WERI-Rb-1 (cell line): ENCODE results near the gene ROBO2.

Experiments used
- DNase-seq: peaks from one replicate; pipeline ENCODE4 v3.0.0-alpha.2; 2020
- H3K27ac ChIP-seq: fragments of 250-450 bp; sonication (Bioruptor Pico); 2 replicates; pipeline ENCODE4 v1.5.1; 2020; ENCODE audit warnings: mild to moderate bottlenecking, moderate library complexity
- H3K27me3 ChIP-seq: fragments of 250-450 bp; sonication (Bioruptor Pico); 2 replicates; pipeline ENCODE4 v1.5.1; 2021; ENCODE audit warnings: mild to moderate bottlenecking, low read depth, moderate library complexity; ENCODE audit not compliant: insufficient read depth, severe bottlenecking
- H3K36me3 ChIP-seq: fragments of 250-450 bp; sonication (Bioruptor Pico); 2 replicates; pipeline ENCODE4 v1.5.1; 2020; ENCODE audit warnings: mild to moderate bottlenecking, moderate library complexity
- H3K4me3 ChIP-seq: 2 replicates; pipeline ENCODE4 v1.5.1; 2011; ENCODE audit warnings: low read depth, mild to moderate bottlenecking, control low read depth, low read length
- H3K9me3 ChIP-seq: fragments of 250-450 bp; sonication (Bioruptor Pico); 2 replicates; pipeline ENCODE4 v1.5.1; 2021; ENCODE audit warnings: mild to moderate bottlenecking, moderate library complexity; ENCODE audit not compliant: severe bottlenecking
- CTCF ChIP-seq: IDR thresholded peaks from 2 replicates; pipeline ENCODE4 v1.5.1; 2011; ENCODE audit warnings: low read depth, mild to moderate bottlenecking, control low read depth, inconsistent platforms, low read length

The ROBO2 gene

GRCh38 chr3:77586216-77586615, 546.3 kb downstream of the ROBO2 start:
- no peak for TF ChIP-seq CTCF
- H3K9me3 ChIP-seq = no peaks in the 10 kb centered on the region
- no peaks in the 10 kb centered on the region for H3K36me3 ChIP-seq
- DNase-seq = no peak
- H3K27me3 ChIP-seq = no peaks in the 10 kb centered on the region
- no peak overlapping the region for H3K27ac ChIP-seq
- H3K4me3 ChIP-seq = no peak overlapping the region

GRCh38 chr3:77588863-77589262, 549.0 kb downstream of the ROBO2 start:
- DNase-seq = no peak
- Histone ChIP-seq H3K36me3 (no peaks in the 10 kb centered on the region), H3K9me3 (no peaks in the 10 kb centered on the region), H3K4me3 (no peak overlapping the region), H3K27ac (no peak overlapping the region), H3K27me3 (no peaks in the 10 kb centered on the region)
- TF ChIP-seq CTCF = no peak

GRCh38 chr3:77590191-77590590, 550.3 kb downstream of the ROBO2 start:
- Histone ChIP-seq H3K27me3 (no peaks in the 10 kb centered on the region), H3K27ac (no peak overlapping the region), H3K4me3 (no peak overlapping the region), H3K36me3 (no peaks in the 10 kb centered on the region), H3K9me3 (no peaks in the 10 kb centered on the region)
- no peak for DNase-seq
- no peak for TF ChIP-seq CTCF

- no peaks in the 10 kb centered on the region for H3K27me3 ChIP-seq
- H3K27ac ChIP-seq = no peak overlapping the region
- H3K9me3 ChIP-seq = no peaks in the 10 kb centered on the region
- H3K4me3 ChIP-seq = no peak overlapping the region
- DNase-seq = no peak
- TF ChIP-seq CTCF = no peak
- no peaks in the 10 kb centered on the region for H3K36me3 ChIP-seq
Observed at GRCh38 chr3:77595371-77595870, 555.5 kb downstream of the ROBO2 start.

- Histone ChIP-seq H3K27me3 (no peaks in the 10 kb centered on the region), H3K4me3 (no peak overlapping the region), H3K27ac (no peak overlapping the region), H3K36me3 (no peaks in the 10 kb centered on the region; the same call in 1 of the 2 replicates), H3K9me3 (no peaks in the 10 kb centered on the region)
- DNase-seq = no peak
- TF ChIP-seq CTCF = no peak
Observed at GRCh38 chr3:77599948-77600347, 560.0 kb downstream of the ROBO2 start.

GRCh38 chr3:77601823-77602415, 562.0 kb downstream of the ROBO2 start:
- H3K27ac ChIP-seq = no peak overlapping the region
- no peak overlapping the region for H3K4me3 ChIP-seq
- H3K27me3 ChIP-seq = no peaks in the 10 kb centered on the region
- no peaks in the 10 kb centered on the region for H3K9me3 ChIP-seq
- no peak for TF ChIP-seq CTCF
- H3K36me3 ChIP-seq = no peaks in the 10 kb centered on the region; the same call in 1 of the 2 replicates
- DNase-seq = no peak
